Keratinocyte (primary cell): ENCODE results near the gene PLPPR1. TPM values are rescaled to one million over a fixed set of nuclear protein-coding genes. Genes with fewer than 3 reads are reported as not detected.

Experiments used
- DNase-seq: peaks from one replicate; pipeline ENCODE4 v3.0.0-alpha.2; 2011; ENCODE audit warnings: low read depth, missing footprints, low spot score
- FAIRE-seq: peaks from 2 replicates; lab custom pipeline; 2011; peaks lifted over from hg19 to GRCh38; lab: Jason Lieb, UNC
- H2AFZ ChIP-seq: 2 replicates; pipeline ENCODE4 v1.6.0; 2012; ENCODE audit warnings: low read length, control low read depth, inconsistent platforms; ENCODE audit not compliant: control insufficient read depth
- H3K27ac ChIP-seq: 2 replicates; pipeline ENCODE4 v1.5.1; 2011; ENCODE audit warnings: low read length; ENCODE audit not compliant: control insufficient read depth, insufficient read depth
- H3K27me3 ChIP-seq: 3 replicates; pipeline ENCODE4 v1.6.0; 2011; ENCODE audit warnings: low read length; ENCODE audit not compliant: control insufficient read depth, insufficient read depth; ENCODE audit errors: extremely low read depth
- H3K36me3 ChIP-seq, 2 experiments: 2 replicates in 1 of 2; 3 replicates in 1 of 2; pipeline ENCODE4 v1.5.1; 2011; ENCODE audit warnings: low read length in 2 of 2, mild to moderate bottlenecking in 1 of 2; ENCODE audit not compliant: control insufficient read depth in 2 of 2, insufficient read depth in 2 of 2; ENCODE audit errors: extremely low read depth in 1 of 2
- H3K4me1 ChIP-seq: 3 replicates; pipeline ENCODE4 v1.5.1; 2011; ENCODE audit warnings: low read length; ENCODE audit not compliant: control insufficient read depth, insufficient read depth; ENCODE audit errors: extremely low read depth
- H3K4me2 ChIP-seq: 3 replicates; pipeline ENCODE4 v1.6.0; 2011; ENCODE audit warnings: low read depth, low read length; ENCODE audit not compliant: control insufficient read depth, insufficient read depth; ENCODE audit errors: extremely low read depth
- H3K4me3 ChIP-seq, 3 experiments: fragments of 200-600 bp in 1 of 3; sonication (generic) in 1 of 3; 2 replicates in 2 of 3; 3 replicates in 1 of 3; pipeline ENCODE4 v1.5.1; 2011 to 2016; ENCODE audit warnings: low read length in 3 of 3, mild to moderate bottlenecking in 3 of 3, control low read depth in 2 of 3, inconsistent platforms in 1 of 3, low read depth in 1 of 3, mixed read lengths in 1 of 3, mixed run types in 1 of 3, moderate library complexity in 1 of 3; ENCODE audit not compliant: control insufficient read depth in 2 of 3, insufficient read depth in 2 of 3; ENCODE audit errors: extremely low read depth in 1 of 3
- H3K79me2 ChIP-seq: 2 replicates; pipeline ENCODE4 v1.6.0; 2012; ENCODE audit warnings: low read length; ENCODE audit not compliant: control insufficient read depth, insufficient read depth
- H3K9ac ChIP-seq: 3 replicates; pipeline ENCODE4 v1.6.0; 2011; ENCODE audit warnings: low read length; ENCODE audit not compliant: control insufficient read depth, insufficient read depth; ENCODE audit errors: extremely low read depth
- H3K9me1 ChIP-seq: 3 replicates; pipeline ENCODE4 v1.6.0; 2011; ENCODE audit warnings: low read length; ENCODE audit not compliant: control insufficient read depth, insufficient read depth; ENCODE audit errors: extremely low read depth
- H3K9me3 ChIP-seq: 2 replicates; pipeline ENCODE4 v1.5.1; 2012; ENCODE audit warnings: low read depth, low read length; ENCODE audit not compliant: control insufficient read depth
- H4K20me1 ChIP-seq: 3 replicates; pipeline ENCODE4 v1.6.0; 2011; ENCODE audit warnings: low read length; ENCODE audit not compliant: control insufficient read depth, insufficient read depth; ENCODE audit errors: extremely low read depth
- CTCF ChIP-seq, 3 experiments: IDR thresholded peaks in 1 of 3; conservative IDR thresholded peaks in 1 of 3; optimal IDR thresholded peaks in 1 of 3; 2 replicates in 2 of 3; 3 replicates in 1 of 3; pipeline versions ENCODE3 to v1.5.1; 2011; ENCODE audit warnings: low read length in 3 of 3, mild to moderate bottlenecking in 3 of 3, moderate library complexity in 2 of 3, control low read depth in 1 of 3, inconsistent platforms in 1 of 3; ENCODE audit not compliant: insufficient read depth in 2 of 3; ENCODE audit errors: extremely low read depth in 1 of 3
- EZH2 ChIP-seq: IDR thresholded peaks from one replicate; pipeline ENCODE4 v1.6.1; 2012; ENCODE audit warnings: inconsistent platforms, mild to moderate bottlenecking, low read length, moderate library complexity
- dilution Hi-C: fragments of 300-500 bp; cut with MboI; formaldehyde crosslinking; loops from one replicate; pipeline ENCODE4 v1.7.0; 2020; ENCODE audit warnings: low sequenced_read_pairs; ENCODE audit not compliant: extremely low pct_ligation_motif_present
- polyA plus RNA-seq, 5 experiments: library from polyadenylated mRNA; depleted of rRNA in 3 of 5; stranded (reverse) in 3 of 5; stranded (forward) in 1 of 5; unstranded in 1 of 5; fragments of >200 nt; gene quantifications; 1 replicate in 1 of 5; 2 replicates in 3 of 5; 3 replicates in 1 of 5; pipeline versions ENCODE4 v1.2.1 to v1.2.3, GENCODE V29; 2011 to 2012; ENCODE audit warnings: missing spikeins in 2 of 5, low read depth in 1 of 5, low replicate concordance in 1 of 5

The PLPPR1 gene
- polyA plus RNA-seq, 1 donor (not counting 4 experiments of a cell fraction or from before 2014, with no cell fraction given), result not detected

- TF ChIP-seq CTCF (optimal IDR thresholded peaks at IDR 0.05 in 1 of 3, IDR thresholded peaks at IDR 0.05 in 1 of 3, conservative IDR thresholded peaks at IDR 0.05 in 1 of 3; ENCODE audit: extremely low read depth in 1 of 3, insufficient read depth in 2 of 3, low read length in 3 of 3) (no peak), EZH2 (no peak)
- DNase-seq, result no peak
- Histone ChIP-seq H3K4me1 (no peaks in the 10 kb centered on the region), H3K27me3 (no peaks in the 10 kb centered on the region), H3K36me3 (no peaks in the 10 kb centered on the region), H3K27ac (no peak overlapping the region), H3K4me2 (no peak overlapping the region), H3K4me3 (no peak overlapping the region), H3K9me3 (no peaks in the 10 kb centered on the region), H3K79me2 (no peaks in the 10 kb centered on the region), H4K20me1 (no peaks in the 10 kb centered on the region), H3K9me1 (no peaks in the 10 kb centered on the region), H3K9ac (no peak overlapping the region), H2AFZ (no peak overlapping the region)
- dilution Hi-C loops, result no loop called here
- no peak for FAIRE-seq
Observed at GRCh38 chr9:101352892-101353463, 324.5 kb downstream of the PLPPR1 start.

- TF ChIP-seq CTCF (optimal IDR thresholded peaks at IDR 0.05 in 1 of 3, IDR thresholded peaks at IDR 0.05 in 1 of 3, conservative IDR thresholded peaks at IDR 0.05 in 1 of 3; ENCODE audit: extremely low read depth in 1 of 3, insufficient read depth in 2 of 3, low read length in 3 of 3), result no peak
- no peak for TF ChIP-seq EZH2
- no peaks in the 10 kb centered on the region for H3K4me1 ChIP-seq
- dilution Hi-C loops, result no loop called here
- no peaks in the 10 kb centered on the region for H4K20me1 ChIP-seq
- H3K4me3 ChIP-seq, result no peak overlapping the region
- no peak overlapping the region for H3K9ac ChIP-seq
- H3K36me3 ChIP-seq, result no peaks in the 10 kb centered on the region
- FAIRE-seq (no peak), DNase-seq (no peak)
- no peaks in the 10 kb centered on the region for H3K9me3 ChIP-seq
- H3K27me3 ChIP-seq, result no peaks in the 10 kb centered on the region
- no peak overlapping the region for H2AFZ ChIP-seq
- H3K4me2 ChIP-seq, result no peak overlapping the region
- H3K27ac ChIP-seq, result no peak overlapping the region
- H3K9me1 ChIP-seq, result no peaks in the 10 kb centered on the region
- H3K79me2 ChIP-seq, result no peaks in the 10 kb centered on the region
Observed at GRCh38 chr9:101353683-101354082, 325.2 kb downstream of the PLPPR1 start.
